Adipose tissue (tissue), 3 donors: ENCODE measurements around the gene ST6GAL1. TPM values are rescaled to one million over a fixed set of nuclear protein-coding genes. Genes with fewer than 3 reads are reported as not detected.
"Not testable (repeated sequence)": the region's sequence is repeated elsewhere in the genome, so short reads cannot be mapped to it uniquely, and the experiment has no call there.

Source experiments
- H3K27ac ChIP-seq: one replicate; pipeline ENCODE4 v1.5.1; 2013; ENCODE audit warnings: low read depth, low read length
- WGBS, 3 donors: extraction: QIAGEN DNeasy Blood & Tissue Kit; methylation state at CpG; one replicate each; pipeline ENCODE4 v1.1.7; 2013; 5-methylcytosine and 5-hydroxymethylcytosine counted together
- polyA plus RNA-seq, 3 donors: library from polyadenylated mRNA; stranded (reverse); fragments of 200-250 nt; gene quantifications; one replicate each; pipeline ENCODE4 v1.2.3, GENCODE V29; 2013
- donor health status: healthy with polysubstance abuse.
- donor health status: Bipolar disorder and iron deficiency.
- donor health status: healthy.

The ST6GAL1 gene
- polyA plus RNA-seq, 3 donors: 6.0 to 15.2 (median 10.8) TPM

DNA sequence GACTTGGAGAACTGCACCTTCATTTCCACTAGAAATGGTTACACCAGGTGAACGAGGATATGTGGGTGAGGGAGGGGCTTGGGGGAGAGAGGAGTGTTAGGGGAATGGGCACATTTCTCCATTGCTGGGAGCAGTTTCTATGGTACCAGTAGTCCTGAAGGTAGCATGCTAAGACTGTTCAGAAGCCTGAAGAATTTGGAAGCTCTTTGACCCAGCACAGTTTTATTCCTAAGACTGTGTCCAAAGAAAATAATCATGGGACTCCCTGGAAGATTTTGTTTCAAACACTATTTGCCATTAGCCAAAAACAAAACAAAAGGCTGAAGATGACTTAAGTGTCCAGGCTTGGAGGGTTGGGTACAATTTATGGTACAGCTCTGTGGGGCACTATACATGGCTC lies 32.1 kb downstream of the ST6GAL1 start:
- WGBS, 3 donors: 56 to 83% (median 78%) methylated on average over 1 of the region's 1 CpG
- H3K27ac ChIP-seq: no peak overlapping the region

DNA sequence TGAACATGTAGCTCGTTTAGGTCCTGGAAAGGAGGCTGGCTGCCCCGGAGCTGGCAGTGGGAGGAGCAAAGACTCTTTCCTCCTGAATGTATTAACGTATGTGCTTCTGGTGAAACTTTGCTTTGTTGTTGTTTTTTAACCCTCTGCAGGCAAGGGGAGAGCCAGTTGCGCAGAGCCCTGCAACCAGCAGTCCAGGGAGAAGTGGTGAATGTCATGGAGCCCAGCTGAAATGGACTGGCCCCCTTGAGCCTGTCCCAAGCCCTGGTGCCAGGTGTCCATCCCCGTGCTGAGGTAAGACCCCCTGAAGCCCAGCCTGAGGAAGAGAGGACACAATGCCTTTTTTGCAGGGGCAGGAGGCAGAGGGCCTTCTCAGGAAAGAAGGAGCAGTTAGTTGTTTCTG lies 33.3 kb downstream of the ST6GAL1 start:
- 53 to 77% (median 70%) methylated on average over 5 of the region's 5 CpGs for WGBS, 3 donors
- H3K27ac ChIP-seq: no peak overlapping the region

DNA sequence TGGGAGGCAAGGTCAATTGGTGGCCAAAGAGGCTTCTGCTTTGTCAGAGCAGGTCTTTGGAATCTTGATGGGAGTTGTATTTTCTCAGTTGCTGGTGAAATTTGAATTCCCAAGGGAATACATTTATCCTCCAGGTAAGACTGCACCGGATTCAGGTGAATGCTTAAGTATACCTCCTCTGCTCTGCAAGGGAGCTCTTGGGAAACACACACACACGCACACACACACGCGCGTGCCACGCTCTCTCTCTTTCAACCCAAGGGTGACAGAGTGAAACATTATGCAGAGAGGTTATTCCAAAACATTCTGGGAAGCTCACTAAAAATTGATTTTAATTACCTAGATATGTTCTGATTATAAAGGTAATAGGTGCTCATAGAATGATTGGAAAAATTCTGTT lies 33.7 kb downstream of the ST6GAL1 start:
- H3K27ac ChIP-seq: no peak overlapping the region
- WGBS, 3 donors: 66 to 96% (median 94%) methylated on average over 6 of the region's 6 CpGs

DNA sequence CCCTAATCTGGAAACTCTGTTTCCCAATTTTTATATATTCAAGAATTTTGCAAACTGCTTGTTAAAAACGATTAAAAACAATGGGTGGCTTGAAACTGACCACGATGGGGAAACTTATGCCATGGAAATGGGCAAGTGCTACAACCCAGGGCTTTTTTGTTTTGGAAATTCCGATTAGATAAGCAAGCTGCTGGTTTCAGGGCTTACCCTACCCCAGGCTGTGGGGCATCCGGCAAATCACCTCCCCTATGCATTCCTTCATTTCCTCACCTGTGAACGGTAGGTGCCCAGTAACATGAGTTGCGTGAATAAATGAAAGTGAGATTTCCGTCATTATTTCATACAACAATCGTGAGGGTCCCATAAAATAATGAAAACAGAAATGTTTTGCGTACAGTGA lies 34.3 kb downstream of the ST6GAL1 start:
- H3K27ac ChIP-seq: no peak overlapping the region
- 43 to 72% (median 70%) methylated on average over 9 of the region's 9 CpGs for WGBS, 3 donors

DNA sequence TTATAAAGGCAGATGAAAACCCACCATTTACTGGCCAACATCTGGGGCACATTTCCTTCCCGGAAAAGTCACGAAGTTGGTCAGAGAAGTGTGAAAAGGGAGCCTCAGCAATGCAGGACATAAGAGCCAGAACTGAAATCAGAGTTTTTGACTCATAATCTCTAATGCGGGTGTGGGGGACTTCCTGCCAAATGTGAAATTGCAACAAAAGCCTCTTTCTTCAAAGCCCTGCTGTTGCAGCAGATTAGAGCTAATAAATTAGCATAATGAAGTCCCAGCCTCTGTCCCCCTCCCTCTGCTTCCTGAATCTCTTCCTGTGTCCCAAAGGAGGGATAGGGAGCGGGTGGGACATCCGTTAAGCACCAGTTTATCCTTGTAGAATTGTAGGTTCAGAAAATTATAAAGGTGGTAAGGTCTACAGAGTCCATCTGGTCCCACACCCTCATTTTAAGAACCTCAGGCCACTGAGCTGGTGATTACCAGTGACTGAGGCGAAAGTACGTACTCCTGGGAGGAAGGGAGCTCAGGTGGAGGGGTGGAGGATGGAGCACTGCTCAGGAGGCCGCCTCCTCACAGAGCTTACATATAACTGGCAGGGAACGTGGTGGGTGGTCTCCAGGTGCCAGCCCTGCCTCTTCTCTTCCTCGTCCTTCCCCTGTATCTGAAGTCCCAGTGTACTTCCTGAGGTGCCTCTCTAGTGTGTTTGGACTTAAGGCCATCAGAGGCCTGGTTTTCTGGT lies 35.0 kb downstream of the ST6GAL1 start:
- H3K27ac ChIP-seq: no peak overlapping the region
- 58 to 65% (median 61%) methylated on average over 10 of the region's 10 CpGs for WGBS, 3 donors

DNA sequence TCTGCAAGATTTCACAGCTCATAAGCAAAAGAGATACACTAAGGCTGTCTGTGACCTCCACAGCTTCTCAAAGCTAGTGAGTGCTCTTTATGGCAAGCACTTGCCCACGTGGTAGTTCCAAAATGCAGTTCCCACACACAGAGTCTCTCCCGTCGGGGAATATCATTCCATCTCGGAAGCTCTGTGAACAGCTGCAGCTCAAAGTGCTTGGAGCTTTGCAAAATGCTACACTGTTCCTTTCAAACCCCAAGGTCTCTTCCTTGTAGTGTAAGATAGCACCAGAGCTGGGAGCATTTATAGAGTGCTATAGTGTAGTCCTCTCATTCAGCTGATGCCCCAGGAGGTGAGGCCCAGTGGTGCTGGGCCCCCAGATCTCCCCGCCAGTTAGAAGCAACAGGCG lies 36.1 kb downstream of the ST6GAL1 start:
- H3K27ac ChIP-seq: no peak overlapping the region
- 68 to 88% (median 70%) methylated on average over 6 of the region's 6 CpGs for WGBS, 3 donors

DNA sequence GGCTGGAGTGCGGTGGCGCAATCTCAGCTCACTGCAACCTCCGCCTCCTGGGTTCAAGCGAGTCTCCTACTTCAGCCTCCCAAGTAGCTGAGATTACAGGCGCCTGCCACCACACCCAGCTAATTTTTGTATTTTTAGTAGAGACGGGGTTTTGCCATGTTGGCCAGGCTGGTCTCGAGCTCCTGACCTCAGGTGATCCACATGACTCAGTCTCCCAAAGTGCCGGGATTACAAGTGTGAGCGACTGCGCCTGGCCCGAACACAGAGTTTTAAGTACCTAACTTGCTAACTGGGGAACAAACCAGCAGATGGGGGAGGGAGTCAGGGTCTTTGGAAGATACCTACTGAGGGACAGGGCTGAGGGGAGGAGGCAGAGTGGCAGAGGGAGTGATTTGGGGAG lies 36.9 kb downstream of the ST6GAL1 start:
- not testable (repeated sequence) for H3K27ac ChIP-seq
- WGBS, 3 donors: 89 to 97% (median 93%) methylated on average over 11 of the region's 11 CpGs

DNA sequence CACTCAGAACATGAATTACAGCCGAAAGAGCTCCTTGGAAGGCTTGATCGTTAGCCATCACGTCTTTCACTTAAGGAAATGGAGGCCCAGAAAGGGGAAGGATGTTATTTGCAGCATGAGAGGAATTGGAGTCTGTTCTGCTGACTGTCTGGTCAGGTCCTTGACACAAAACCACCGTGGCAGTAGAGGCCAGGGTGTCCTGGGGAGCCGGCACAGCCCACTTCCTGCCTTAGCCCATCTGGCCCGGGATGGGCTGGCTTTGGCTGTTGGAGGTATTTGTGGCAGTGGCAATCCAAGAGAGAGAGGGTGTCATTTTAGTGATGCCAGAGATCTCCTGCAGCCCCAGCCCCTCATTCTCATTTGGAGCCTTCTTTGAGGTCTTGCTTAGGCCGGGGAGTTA lies 37.4 kb downstream of the ST6GAL1 start:
- H3K27ac ChIP-seq: no peak overlapping the region
- WGBS, 3 donors: 33 to 50% (median 35%) methylated on average over 7 of the region's 7 CpGs

DNA sequence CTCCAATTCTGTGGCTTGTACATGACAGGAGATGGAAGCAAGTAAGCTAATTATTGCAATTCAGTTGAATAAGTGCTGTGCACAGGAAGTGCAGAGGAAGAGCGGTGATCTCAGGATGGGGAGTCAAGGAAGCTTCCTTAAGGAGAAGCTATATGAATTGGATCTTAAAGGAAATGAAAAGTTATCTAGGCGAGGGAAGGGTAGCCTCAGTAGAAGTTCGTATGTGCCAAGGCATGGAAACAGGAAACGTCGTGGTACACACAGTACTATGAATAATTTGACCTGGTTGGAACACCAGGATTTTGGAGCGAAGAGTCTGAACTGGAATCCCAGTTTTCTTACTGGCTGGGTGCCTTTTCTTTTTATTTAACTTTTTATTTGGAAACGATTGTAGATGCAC lies 39.3 kb downstream of the ST6GAL1 start:
- WGBS, 3 donors: 47 to 70% (median 51%) methylated on average over 7 of the region's 7 CpGs

DNA sequence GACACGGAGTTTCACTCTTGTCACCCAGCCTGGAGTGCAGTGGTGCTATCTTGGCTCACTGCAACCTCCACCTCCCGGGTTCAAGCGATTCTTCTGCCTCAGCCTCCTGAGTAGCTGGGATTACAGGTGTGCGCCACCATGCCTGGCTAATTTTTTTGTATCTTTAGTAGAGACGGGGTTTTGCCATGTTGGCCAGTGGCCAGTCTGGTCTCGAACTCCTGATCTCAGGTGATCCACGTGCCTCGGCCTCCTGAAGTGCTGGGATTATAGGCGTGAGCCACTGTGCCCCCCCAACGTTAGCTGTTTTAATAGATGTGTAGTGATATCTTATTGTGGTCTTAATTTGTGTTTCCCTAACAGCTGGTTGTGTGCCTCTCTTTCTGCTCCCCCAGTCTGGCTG lies 40.8 kb downstream of the ST6GAL1 start:
- WGBS, 3 donors: 85 to 94% (median 90%) methylated on average over 10 of the region's 10 CpGs
- not testable (repeated sequence) for H3K27ac ChIP-seq

More for the DNA sequence above, 39.3 kb downstream of the ST6GAL1 start:
- H3K27ac ChIP-seq: no peak overlapping the region

DNA sequence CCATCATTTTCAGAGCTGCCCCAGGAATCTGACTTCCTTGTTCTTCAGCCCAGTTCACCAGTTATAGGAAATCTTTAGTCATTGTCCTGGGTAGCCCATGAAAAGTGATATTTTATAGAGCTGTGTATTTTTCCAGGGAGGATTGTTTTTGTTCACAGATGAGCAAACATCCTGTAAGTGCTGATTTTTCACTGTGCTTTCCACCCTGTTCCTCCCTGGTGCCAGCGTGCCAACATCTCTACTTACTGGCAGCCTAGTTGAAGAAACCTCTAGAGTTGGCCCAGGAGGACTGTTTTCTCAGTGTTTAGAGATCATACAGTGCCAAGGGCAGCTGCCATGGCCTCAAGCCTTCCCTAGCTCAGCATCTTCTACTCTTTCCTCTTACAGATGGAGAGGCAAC lies 41.3 kb downstream of the ST6GAL1 start:
- H3K27ac ChIP-seq: no peak overlapping the region
- WGBS, 3 donors: 68 to 83% (median 76%) methylated on average over 1 of the region's 1 CpG

DNA sequence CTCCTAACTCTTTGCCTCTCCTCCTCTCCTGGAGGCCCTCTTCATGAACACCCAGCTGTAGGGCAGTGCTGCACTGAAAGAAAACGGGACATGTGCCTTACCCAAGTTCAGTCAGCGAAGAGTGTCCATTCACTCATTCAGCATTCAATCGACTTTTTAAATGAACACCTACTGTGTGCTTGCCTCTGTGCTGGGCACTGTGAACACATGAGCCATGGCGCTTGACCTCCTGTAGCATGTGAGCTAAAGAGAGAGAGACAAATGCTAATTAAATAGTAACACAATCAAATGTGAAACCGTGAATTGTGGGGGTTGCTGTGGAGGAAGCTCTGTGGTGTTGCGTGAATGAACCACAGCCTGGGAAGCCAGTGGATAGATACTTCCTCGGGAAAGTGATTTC lies 43.4 kb downstream of the ST6GAL1 start:
- no peak overlapping the region for H3K27ac ChIP-seq
- 69 to 87% (median 81%) methylated on average over 7 of the region's 7 CpGs for WGBS, 3 donors

DNA sequence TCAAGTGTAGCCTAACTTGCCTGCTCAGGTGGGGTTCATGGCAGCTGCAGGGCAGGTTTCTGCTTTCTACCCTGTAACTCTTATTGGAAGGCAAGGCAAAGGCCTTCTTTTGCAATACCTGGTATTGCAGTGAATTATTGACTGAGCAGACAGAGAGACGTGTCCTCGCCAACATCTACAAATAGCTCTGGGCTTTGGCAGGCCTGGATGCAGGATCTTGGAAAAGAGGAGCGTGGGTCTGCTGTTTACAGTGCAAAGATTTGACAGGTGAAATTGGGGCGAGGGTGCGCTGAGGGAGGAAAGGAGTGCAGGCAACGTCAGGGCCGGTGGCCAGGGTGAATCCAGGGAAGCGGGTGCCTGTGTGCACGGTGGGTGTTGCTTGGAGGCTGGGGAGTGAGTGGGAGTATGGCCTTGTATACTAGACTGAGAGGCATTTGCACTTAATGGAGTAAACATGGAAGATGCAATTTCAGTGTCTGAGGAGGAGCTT lies 44.5 kb downstream of the ST6GAL1 start:
- 66 to 76% (median 68%) methylated on average over 9 of the region's 9 CpGs for WGBS, 3 donors
- no peak overlapping the region for H3K27ac ChIP-seq

DNA sequence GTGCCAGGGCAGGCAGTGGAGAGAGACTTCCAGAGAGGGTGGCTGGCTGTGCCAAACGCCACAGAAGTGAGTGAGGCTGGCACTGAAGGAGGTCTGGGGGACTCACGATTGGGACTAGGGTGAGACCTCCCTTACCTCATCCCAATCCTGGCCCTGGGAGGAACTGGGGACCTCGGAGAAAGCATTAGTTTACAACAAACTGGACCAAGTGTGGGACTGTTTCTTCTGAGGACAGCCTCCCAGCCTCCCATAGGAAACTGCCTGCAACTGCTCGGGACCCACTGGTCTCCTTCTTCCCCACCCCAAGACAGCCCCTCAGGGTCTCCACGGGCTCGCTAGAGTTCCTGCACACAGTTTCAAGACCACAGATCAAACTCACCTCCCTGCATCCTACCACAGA lies 45.4 kb downstream of the ST6GAL1 start:
- 79 to 89% (median 88%) methylated on average over 6 of the region's 6 CpGs for WGBS, 3 donors
- H3K27ac ChIP-seq: no peak overlapping the region

DNA sequence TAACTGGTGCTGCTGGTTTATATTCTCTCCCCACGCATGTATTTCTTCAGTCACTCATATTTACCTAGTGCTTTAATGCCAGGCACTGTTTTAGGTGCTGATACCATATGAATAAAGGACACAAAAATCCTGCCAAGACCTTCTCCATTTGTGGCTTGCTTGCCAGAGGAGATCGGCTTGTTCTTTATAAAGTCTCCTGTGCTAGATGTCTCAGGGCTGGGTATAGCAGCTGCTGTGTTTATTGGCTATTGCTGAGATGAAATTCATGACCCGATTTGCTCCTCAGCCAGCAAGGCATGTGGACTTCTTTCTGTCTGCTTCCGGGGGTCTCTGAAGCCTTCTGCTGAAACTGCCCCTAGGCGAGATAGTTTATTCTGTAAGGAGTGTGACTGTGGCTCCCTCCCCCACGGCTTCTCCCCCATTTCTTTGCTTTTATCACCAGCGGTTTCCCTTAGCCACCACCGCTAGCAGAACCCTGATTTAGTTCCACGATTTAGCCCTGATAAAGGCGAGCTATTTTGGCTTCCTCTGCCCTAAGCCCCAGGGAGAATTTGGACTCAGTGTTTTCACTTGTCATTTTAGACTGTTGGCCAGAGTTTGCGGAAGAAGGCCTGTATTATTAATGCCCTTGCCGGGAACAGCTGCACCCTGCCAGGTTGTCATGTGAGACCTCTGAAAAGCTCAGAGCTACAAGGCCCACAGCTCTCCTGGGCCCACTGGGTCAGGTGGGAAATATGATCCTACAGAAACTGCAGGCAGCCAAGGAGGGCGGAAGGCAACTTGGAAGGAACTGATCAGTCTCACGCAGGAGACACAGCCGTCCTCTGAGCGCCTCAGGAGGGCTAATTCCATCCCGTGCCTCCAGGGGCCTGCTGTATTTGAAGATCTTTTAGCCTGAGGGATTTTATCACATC lies 46.8 kb downstream of the ST6GAL1 start:
- 30 to 38% (median 34%) methylated on average over 17 of the region's 17 CpGs for WGBS, 3 donors
- H3K27ac ChIP-seq: no peak overlapping the region

DNA sequence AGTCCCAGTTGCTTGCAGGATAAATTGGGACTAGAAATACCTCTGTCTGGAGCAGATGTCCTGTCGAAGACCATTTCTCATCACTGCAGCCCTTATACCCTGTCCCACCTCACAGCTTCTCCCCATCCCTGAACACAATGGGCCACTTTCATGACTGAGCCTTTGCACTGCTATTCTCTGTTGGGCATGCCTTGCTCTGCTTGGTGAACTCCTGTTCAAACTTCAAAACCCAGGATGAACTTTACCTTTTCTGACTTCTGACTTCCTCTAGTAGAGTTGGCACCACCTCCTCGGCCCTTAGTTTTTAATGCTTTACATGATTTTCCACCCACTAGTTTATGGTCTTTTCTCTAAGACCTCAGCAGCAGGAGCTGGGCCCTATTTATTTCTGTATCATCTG lies 48.4 kb downstream of the ST6GAL1 start:
- H3K27ac ChIP-seq: no peak overlapping the region

DNA sequence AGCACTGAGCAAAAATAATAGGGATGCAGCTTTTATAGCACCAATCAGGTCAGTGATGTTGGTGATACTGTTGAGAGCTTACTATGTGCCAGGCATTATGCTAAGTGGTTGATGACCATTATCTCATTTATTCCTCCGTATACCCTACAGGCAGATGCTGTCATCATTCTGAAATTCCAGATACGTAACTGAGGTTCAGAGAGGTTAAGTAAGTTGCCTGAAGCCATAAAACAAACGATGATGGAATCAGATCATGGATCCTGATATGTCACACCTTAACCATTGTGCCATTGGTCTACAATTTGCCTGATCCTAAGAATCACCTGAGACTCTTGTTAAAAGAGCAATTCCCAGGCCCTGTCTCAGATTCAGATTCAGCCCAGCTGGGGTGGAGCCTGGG lies 49.5 kb downstream of the ST6GAL1 start:
- H3K27ac ChIP-seq: no peak overlapping the region
- WGBS, 3 donors: 80 to 96% (median 96%) methylated on average over 3 of the region's 3 CpGs

More for the DNA sequence above, 48.4 kb downstream of the ST6GAL1 start:
- WGBS, 3 donors: 81 to 98% (median 95%) methylated on average over 2 of the region's 2 CpGs

DNA sequence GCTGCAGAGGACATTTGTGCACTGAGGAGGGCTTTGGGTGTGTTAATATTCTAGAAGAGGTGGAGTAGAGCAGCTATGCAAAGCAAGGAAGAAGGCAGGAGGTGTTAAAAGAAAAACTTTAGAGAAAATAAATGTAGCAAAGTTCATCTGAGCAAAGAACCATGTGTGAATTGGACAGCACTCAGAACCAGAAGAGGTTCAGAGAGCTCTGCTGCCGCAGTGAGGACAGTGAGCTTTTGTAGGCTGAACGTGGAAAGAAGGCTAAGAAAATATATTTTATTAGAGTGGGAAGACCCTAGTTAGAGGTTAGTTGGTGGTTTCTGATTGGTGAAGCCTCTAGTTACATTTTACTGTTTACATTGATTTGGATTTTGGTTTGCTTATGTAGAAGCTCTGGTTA lies 50.7 kb downstream of the ST6GAL1 start:
- 82 to 96% (median 83%) methylated on average over 2 of the region's 2 CpGs for WGBS, 3 donors
- H3K27ac ChIP-seq: no peak overlapping the region

DNA sequence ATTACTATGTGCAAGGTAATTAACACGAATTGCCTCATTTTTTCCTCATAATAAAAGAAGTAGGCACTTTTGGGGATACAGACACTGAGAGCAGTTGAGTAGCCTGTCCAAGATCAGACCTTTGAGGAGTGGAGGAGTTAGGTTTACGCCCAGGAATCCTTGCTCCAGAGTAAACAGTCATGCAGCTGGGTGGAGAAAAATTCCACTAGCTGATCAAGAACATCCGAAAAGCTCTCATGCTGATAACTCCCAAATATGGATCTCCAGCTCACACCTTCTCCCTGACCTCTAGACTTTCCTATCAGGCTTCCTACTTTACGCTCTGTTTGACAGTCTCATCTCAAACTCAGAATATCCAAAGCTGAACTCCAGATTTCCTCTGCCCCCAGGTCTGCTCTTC lies 53.3 kb downstream of the ST6GAL1 start:
- 73 to 86% (median 75%) methylated on average over 4 of the region's 4 CpGs for WGBS, 3 donors
- H3K27ac ChIP-seq: no peak overlapping the region
